ENCODE results near the gene BET1L. TPM values are rescaled to one million over a fixed set of nuclear protein-coding genes. Genes with fewer than 3 reads are reported as not detected.

The BET1L gene
- total and polyA plus RNA-seq, 10 of the 15 experiments (the other 5 are each of a cell fraction or from before 2014, with no cell fraction given): 6.7 to 55.4 (median 39.7) TPM

DNA sequence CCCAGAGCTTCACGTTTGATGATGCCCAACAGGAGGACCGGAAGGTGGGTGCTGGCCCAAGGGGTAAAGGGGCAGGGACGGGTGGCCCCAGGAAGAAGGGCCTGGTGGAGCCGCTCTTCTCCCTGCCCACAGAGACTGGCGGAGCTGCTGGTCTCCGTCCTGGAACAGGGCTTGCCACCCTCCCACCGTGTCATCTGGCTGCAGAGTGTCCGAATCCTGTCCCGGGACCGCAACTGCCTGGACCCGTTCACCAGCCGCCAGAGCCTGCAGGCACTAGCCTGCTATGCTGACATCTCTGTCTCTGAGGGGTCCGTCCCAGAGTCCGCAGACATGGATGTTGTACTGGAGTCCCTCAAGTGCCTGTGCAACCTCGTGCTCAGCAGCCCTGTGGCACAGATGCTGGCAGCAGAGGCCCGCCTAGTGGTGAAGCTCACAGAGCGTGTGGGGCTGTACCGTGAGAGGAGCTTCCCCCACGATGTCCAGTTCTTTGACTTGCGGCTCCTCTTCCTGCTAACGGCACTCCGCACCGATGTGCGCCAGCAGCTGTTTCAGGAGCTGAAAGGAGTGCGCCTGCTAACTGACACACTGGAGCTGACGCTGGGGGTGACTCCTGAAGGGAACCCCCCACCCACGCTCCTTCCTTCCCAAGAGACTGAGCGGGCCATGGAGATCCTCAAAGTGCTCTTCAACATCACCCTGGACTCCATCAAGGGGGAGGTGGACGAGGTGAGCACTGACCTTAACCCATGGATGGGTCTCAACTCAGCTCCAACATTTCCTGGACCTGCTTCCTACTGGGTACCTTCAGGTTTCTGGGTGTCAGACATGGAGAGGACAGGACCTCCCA, 2.3 kb upstream of the BET1L start:
- H3K4me2 ChIP-seq (ENCODE audit: control insufficient read depth, insufficient read depth): peak overlapping the region; percentile 90
- H2AFZ ChIP-seq (ENCODE audit: control insufficient read depth, low read depth, low read length): no peak overlapping the region
- ATAC-seq (no peak), FAIRE-seq (no peak), DNase-seq (ENCODE audit: low read depth, low spot score) (no peak)
- peaks cover 57% of the 10 kb centered on the region for H3K79me2 ChIP-seq (ENCODE audit: control insufficient read depth, insufficient read depth, low read length)
- intact Hi-C loops (cut with micrococcal nuclease; ENCODE audit: unreplicated experiment) (loop anchor here (5.0 to 10.0 kb wide), 3 partner anchors 98 to 235 kb away; partner anchors contain the start of genes ANO9 and IFITM2), in situ Hi-C loops (cut with MboI) (loop anchor here (5.0 to 10.0 kb wide), 2 partner anchors 155 to 298 kb away; partner anchors contain the start of genes B4GALNT4 and RNH1)
- ChIA-PET POLR2A (interaction anchor here (1.0 to 1.2 kb wide), 2 partner anchors 20 to 232 kb away, joined by 3 to 4 read pairs; partner anchors contain the start of gene ANO9), SMC1A (ENCODE audit: uncharacterized antibody, unreplicated experiment) (no interaction called here), RAD21 (ENCODE audit: unreplicated experiment) (interaction anchor here (2.5 kb wide), 1 partner anchor 58 kb away, joined by 9 read pairs; no protein-coding TSS in a partner anchor), CTCF (interaction anchor here (0.8 to 2.5 kb wide), 2 partner anchors 19 to 41 kb away, joined by 3 to 8 read pairs; no protein-coding TSS in a partner anchor)
- peaks cover 27 to 45% of the 10 kb centered on the region in 2 experiments for H3K36me3 ChIP-seq (ENCODE audit: control insufficient read depth in 2 of 2, insufficient read depth in 2 of 2, low read length in 1 of 2)
- H3K4me1 ChIP-seq (ENCODE audit: control insufficient read depth, insufficient read depth, low read length): peaks cover 27% of the 10 kb centered on the region
- peak overlapping the region; percentile 97; the same call in 1 of the 2 replicates for H3K27ac ChIP-seq (ENCODE audit: control insufficient read depth, insufficient read depth)
- 37% methylated on average over 28 of the region's 29 CpGs for WGBS (ENCODE audit: insufficient coverage, insufficient replicate concordance, low lambda C conversion rate, missing lambda C conversion rate)
- peaks cover 6% of the 10 kb centered on the region for H4K20me1 ChIP-seq (ENCODE audit: control insufficient read depth, insufficient read depth)
- BruUV-seq (replicated peaks): no TSS peak
- TF ChIP-seq NKRF (conservative IDR thresholded peaks at IDR 0.05) (0 out of 2 replicates have a peak, but pooled peaks have one; percentile 24), MEF2B (IDR thresholded peaks at IDR 0.05; ENCODE audit: partially characterized antibody, poor library complexity, severe bottlenecking) (peak; percentile 13), CBX3 (IDR thresholded peaks at IDR 0.05; ENCODE audit: borderline replicate concordance, low read depth) (no peak)
- TF ChIP-seq, protein P1, sequence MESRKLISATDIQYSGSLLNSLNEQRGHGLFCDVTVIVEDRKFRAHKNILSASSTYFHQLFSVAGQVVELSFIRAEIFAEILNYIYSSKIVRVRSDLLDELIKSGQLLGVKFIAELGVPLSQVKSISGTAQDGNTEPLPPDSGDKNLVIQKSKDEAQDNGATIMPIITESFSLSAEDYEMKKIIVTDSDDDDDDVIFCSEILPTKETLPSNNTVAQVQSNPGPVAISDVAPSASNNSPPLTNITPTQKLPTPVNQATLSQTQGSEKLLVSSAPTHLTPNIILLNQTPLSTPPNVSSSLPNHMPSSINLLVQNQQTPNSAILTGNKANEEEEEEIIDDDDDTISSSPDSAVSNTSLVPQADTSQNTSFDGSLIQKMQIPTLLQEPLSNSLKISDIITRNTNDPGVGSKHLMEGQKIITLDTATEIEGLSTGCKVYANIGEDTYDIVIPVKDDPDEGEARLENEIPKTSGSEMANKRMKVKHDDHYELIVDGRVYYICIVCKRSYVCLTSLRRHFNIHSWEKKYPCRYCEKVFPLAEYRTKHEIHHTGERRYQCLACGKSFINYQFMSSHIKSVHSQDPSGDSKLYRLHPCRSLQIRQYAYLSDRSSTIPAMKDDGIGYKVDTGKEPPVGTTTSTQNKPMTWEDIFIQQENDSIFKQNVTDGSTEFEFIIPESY (IDR thresholded peaks at IDR 0.05): peak; percentile 56; the same call in 1 of the 2 replicates
- no peaks in the 10 kb centered on the region for H3K9me3 ChIP-seq (replicated peaks; ENCODE audit: control insufficient read depth, insufficient read depth, low read length)
- H3K9ac ChIP-seq (ENCODE audit: control insufficient read depth, insufficient read depth, low read length): peak overlapping the region; percentile 98
- H3K27me3 ChIP-seq (replicated peaks in 1 of 2; ENCODE audit: control insufficient read depth in 2 of 2, insufficient read depth in 2 of 2, low read length in 1 of 2): no peaks in the 10 kb centered on the region
- peak overlapping the region; percentile 76 for H3K4me3 ChIP-seq

All from GM12878 (cell line).